GM18870 (cell line): Measurements from ENCODE around the gene INSRR.

Experiments
- ATAC-seq: cut with Tn5 transposase; IDR thresholded peaks from one replicate; pipeline ENCODE4 v1.9.1; 2021; ENCODE audit warnings: moderate library complexity; ENCODE audit not compliant: unreplicated experiment

INSRR gene

DNA sequence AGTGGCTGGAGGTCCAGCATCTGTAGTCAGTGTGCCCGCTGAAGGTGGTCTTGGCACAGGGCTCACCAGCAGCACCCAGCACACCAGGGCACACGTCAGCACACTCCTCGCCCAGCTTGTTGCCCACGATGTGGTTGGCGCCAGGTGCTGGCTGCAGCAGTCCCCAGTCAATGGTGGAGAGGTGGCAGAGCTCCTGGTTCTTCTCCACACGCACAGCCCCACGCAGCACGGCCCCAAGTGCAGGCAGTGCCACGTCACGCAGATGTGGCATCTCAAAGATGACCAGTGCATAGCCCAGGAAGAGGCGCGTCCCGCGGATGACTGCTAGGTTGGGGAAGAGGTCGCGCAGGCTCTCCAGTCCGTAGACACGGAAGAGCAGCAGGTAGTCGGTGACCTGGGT, 5.2 kb downstream of the INSRR start:
- no peak for ATAC-seq

DNA sequence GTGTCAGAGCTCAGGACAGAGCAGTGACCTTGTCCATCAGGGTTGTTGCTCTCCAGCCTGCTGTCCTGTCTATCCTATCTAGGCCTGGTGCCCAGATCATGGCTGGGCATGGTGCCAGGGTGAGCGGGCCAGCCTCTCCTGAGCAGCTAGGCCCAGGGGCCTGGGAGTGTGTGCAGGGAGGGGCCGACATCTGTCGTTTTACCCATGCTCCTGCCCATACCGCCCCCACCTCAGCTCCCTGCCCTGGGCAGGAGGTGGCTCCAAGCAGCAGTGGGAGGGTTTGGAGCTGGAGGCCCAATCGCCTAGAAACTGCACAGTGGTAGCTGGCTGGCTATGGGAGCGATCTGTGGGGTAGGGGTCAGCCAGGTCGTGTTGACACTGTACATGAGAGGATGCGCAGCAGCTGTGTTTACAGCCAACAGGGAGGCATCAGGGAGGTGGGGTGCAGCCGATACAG, 6.5 kb downstream of the INSRR start:
- ATAC-seq, result no peak

DNA sequence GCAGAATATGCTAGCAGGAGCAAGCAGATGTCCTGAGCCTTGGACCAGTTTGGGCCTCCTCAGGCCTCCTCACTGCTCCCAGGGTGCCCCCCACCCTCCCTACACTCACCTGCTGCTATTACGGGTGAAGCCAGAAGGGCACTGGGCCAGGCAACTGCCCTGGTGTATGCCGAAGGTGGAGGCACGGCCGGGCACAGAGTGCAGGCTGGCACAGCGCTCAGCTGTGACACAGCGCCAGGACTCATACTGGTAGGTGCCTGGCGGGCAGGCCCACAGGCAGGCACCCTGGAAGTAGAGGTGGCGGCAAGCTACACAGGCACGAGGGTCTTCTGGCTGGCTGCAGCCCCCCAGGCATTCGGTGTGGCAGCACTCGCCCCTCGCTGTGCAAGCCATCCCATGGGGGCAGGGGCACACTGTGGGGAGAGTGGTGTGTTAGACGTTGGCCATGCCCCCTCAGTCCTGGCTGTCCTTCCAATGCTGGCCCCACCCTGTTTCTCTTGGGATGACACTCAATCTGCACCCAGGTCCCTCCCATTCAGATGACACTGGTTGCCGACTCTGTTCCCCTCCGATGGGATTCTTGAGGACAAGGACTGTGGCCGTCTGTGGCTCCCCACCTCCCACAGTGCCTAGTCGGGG, 7.0 kb downstream of the INSRR start:
- ATAC-seq, result no peak

DNA sequence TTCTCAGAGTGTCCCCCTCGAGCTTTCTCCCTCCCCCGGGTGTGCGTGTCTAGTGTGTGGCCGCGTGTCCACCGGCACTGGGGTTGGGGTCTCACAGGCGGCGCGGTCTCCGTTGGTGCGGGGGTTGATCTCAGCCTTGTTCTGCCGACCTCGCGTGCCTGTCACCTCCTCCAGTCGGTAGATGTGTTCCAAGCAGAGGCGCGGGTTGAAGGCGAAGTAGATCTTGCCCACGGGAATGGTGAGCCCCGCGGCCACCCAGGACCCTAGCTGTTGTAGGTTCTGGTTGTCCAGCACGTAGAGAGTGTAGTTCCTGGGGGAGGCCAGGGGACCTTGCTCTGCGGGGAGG, 9.8 kb downstream of the INSRR start:
- no peak for ATAC-seq

DNA sequence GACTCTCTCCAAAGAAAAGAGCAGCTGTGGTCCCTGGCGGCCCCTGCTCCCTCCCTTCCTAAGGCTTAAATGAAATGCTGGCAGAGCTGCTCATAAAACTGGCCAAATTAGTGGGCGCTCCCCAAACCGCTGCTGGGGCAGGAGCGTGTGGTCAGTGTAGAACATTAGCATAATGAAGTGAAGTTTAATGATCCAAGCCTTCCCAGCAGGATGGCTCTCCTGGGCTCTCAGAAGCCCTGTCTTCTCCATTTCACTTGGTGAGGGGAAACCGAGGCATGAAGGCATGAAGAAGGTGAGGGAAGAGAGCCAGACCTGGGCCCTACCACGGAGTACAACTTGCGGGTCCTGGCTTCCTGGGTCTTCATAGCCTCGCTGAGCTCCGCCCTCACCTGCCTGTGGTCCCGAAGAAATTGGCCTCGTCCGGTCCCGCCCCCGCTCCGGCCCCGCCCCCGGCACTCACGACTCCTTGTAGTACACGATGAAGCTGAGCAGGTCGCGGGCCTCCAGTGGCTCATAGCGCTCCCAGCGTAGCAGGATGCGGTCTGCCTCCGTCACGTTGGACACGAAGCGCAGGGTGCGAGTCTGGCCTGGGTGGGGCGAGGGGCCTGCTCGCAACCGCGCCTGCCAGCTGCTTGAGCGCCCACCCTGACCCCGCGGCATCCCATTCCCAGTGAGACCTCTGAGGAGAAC, 10.3 kb downstream of the INSRR start:
- no peak for ATAC-seq

DNA sequence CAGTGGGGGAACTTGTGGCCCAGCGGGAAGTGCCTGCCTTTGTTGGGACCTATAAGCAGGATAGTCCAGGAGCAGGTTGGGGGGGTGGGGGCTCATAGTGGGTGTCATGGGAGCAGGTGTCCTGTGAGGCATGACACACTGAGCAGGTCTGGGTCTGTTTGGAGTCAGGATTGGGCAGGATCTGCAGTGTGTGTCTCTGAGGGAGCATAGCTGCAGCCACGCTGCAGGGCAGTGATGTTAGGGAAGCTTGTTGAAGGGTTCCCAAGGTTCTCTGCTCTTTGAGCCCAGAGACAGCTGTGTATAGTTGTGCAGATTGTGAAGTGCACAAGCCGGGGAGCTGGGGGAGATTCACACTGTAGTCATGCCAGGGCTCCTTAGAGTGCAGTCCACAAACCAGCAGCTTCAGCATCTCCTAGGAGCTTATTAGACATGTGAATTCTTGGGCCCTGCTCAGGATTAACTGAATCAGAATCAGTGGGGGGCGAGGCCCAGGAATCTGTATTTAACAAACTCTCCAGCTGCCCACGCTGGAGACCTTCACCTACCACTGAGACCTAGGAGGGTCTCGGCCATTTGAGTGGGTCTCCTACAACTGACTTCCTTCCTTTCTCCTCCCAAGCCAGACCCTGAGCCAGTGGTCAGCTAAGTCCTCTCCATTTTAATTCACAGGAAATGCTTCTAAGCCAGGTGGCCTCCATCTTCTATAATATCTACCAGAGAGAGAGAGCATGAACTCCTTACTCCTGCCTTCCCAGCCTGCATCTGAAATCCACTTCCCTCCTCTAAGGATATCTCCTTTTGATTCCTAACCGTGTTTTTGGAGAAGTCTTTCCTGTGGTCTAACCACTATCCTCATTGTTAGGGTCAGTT, 11.1 kb downstream of the INSRR start:
- no peak for ATAC-seq

DNA sequence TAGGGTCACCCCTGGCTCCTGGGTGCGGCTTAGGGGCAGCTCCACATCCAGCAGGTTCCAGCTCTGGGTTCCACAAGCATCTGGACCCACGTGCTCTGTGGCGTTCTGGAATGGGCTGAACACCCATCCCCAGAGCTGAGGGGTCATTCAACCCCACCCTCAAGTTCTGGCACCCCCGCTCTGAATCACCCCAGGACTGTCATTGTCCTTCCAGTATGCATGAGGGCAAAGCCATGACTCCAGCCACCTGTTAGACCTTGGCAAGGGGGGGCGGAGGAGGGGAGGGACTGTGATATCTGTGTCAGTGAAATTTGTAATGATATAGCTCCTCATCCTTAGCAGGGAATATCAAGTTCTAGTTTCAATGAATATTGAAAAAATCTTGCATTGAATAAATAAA, 12.3 kb downstream of the INSRR start:
- ATAC-seq, result no peak

DNA sequence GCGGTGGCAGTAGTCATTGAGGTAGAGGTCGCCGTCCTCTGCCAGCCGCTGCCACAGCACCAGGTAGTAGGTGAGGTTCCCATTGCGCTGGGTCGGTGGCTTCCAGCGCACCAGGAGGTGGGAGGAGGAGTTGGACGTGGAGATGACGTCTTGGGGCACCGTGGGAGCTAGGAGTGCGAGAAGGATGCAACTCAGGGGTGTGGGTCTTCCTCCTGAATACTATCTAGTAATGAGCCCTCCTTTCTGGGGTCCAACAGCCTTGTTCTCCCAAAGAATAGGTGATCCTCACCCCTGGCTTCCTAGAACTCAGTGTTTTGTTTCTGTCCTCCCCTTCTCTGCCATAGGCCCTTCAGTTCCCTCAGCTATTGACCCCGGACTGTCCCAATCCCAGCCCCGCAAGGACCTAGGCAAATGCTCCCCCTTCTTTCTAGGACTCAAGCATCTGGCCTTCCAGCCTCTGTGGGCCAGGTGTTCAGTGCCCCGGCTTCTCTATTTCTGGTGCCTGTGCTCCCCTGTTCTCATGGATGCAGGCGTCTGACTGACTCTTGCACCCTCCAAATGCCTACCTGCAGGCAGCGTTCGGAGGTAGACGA, 12.9 kb downstream of the INSRR start:
- ATAC-seq, result no peak

DNA sequence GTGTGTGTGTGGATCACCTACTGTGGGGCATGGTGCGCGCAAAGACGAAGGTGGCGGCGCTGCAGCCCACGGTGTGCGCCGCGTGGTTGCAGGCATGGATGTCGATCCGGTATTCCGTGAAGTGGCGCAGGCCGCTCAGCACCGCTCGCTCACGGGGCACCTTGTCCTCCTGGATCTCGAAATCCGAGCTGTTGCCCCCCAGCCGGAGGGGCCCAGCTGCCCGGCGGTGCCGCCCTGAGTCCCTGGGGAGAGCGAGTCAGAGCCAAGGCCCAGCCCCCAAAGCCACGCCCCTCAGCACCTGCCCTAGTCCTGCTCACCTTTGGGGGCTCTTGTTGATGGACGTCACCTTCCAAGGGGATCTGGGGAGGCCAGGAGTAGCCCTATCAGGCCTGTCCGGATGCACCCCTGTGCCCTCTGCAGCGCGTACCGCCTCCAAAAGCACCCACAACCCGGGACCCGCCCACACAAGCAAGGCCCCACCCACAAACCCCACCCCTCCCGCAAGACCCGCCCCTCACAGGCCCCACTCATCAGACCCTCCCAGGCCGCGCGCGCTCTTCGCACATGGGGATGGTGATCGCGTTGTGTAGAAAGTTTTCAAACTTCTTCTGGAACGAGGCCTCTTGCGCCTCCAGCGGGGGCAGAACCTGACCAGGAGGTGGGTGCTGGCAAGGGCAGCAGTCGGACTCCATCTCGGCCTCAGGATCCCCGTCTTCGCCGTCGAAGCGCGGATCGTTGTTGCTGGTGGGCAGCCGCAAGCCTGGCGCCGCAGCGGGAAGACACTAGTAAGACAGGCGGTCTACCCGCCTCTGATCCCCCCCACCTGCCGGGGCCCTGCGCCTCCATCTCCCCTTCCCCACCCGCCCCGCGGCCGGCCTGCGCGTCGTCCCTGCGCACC, 13.6 kb downstream of the INSRR start:
- no peak for ATAC-seq

DNA sequence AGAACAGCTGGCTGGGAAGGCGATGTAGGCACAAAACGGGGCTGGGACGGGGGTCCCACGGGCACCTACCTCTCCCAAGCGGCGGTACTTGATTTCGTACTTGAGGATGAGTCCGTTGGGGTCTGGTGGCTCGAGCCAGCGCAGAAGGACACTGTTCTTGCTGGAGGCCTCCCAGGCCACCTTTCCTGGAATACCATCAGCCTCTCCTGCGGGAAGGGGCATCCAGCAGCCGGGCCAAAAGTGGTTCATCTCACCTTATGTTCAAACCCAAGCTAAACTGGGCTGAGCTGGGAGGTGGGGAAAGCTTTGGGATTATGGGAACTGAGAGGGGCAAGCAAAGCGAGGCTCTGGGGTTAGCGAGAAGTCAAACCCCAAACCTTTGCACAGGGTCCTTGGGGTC, 14.3 kb downstream of the INSRR start:
- no peak for ATAC-seq

DNA sequence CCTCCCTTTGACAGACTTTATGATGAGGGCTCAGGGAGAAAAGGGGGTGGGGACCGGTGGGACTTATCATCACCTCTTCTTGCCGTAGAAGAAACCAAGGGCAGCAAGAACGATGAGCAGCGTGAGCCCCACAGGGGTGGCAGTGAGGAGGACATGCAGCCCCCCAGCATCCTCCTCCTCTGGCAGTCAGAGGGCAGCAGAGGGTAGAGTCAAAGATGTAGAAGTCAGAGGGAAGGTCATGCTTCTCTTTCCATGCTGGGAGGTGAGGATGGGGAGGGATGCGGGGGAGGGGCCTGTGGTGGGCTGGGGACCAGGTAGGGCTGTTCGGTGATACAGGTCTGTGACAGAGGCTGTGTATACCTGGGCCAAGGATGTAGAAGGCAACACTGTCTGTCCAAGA, 14.8 kb downstream of the INSRR start:
- no peak for ATAC-seq

DNA sequence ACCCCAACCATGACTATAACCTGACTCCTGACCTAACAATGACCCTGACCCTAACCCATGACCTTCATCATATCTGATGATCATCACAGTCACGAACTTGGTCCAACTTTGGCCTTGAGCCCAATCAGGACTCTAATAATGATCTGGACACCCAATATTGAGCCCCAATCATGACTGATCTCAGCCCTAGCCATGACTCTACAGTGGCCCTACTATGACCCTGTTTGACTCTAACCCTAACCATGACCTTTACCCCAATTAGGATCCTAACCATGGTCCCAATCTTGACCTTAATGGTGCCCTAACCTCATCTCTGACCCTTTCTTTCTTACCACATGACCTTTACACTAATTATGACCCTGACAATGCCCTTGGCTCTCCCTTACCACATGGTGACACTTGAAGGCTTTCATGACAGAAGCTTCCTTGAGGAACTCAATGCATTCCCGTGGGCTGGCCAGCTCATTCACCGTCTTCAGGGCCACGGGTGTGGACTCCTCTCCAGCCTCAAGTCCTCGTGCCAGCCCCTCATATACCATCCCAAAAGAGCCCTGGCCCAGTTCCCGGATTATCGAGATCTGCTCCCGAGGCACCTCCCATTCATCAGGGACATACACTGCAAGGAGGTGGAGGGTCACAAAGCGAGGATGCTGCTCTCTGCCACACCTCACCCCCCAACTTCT, 16.2 kb downstream of the INSRR start:
- no peak for ATAC-seq

DNA sequence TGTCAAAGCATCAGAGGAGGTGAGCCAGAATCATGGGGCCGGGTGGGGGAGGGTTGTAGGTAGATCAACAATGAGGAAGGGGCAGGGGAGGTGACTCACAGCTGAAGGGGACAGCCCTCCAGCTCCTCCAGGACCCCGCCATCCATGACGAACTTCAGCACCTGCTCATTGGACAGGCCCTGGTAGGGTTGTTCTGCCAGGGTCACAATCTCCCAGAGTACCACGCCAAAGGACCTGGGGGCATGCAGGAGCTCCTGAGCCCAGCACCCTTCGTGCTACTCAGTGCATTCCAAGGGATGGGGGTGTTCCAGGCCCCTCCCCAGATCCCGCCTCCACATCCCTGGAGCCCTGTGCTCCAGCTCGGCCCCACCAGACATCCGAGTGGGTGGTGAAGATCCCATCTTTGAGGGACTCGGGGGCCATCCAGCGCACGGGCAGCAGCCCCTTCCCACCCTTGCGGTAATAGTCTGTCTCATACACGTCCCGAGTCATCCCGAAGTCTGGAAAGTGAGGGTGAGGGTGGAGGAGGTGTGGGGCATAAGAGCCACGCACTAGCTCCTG, 17.5 kb downstream of the INSRR start:
- ATAC-seq, result no peak

DNA sequence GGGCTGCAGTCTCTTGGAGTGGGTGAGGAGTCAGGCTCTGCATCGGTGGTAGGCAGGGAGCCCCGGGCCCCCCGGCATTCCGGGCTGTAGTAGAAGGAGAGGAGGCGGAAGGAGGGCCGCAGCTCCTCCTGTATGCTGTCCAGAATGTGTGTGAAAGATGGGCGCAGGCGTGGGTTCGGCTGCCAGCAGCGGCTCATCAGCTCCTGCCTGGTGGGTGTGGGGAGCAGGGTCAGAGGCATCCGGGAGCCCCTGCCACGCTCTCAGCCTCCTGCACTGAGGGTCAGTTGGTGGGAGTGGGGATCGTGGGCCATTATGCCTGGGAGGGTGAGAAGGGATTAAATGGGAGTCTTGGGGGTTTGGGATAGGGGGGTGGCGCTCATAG, 18.0 kb downstream of the INSRR start:
- ATAC-seq, result no peak

DNA sequence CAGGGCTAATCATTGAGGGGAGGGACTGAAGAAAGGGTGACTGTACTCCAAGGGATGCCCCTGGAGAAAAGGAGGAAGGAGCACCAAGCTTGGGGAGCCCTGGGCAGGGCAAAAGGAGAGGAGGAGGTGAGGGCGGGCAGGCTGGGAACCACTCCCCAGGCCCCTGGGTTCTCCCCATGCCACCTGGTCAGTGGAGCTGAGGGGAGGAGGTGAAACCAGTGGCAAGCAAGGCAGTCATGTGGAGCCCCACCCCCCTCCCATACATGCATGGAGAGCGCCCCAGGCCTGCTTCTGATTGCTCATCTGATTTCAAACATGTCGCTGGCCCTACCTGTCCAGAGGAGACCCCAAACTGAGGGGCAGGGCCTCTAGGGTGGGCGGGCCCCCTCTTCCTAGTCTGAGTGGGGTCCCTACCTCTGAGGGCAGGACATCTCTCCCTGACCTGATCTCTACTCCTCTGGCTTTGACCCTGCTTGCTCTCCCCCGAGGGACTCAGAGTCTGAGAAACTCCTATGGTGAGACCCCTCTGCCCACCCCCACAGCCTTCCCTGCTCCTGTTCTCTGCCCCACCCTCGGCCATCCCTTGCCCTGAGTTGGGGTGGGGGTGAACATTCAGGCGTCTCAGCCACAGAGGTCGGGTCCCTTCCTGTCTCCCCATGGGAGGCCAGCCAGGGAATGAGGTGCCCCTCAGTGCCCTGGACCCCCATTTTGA, 18.6 kb downstream of the INSRR start:
- no peak for ATAC-seq

DNA sequence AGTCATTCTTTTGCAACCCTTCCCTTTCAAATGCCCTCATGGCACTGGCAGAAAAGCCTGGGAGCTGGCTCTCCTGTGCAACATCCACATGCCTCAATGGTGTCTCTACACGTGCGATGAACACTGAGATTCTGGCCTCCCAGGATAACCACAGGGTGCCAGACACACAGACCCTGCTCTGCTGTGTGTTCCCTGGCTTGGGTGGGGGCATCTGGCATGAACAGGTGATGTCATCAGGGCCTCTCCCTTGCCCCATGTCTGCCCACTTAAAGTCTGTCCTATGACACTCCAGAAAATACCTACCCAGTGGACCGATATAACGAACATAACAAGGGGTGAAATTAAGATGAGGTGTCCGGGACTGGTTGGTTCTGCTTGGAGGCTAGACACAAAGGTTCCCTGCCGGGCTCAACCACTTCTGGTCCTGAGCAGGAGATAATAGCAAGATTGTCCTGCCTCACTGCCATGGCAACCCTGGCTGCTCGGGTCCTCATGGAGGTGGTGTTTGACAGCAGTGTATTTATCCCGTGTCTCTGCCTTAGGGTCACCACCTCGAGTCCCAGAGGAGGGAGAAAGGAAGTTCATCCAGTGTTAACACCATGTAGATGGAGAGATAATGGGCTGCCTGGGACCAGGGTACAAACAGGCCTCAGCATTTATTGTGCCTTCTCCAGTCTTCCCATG, 19.3 kb downstream of the INSRR start:
- ATAC-seq, result no peak

DNA sequence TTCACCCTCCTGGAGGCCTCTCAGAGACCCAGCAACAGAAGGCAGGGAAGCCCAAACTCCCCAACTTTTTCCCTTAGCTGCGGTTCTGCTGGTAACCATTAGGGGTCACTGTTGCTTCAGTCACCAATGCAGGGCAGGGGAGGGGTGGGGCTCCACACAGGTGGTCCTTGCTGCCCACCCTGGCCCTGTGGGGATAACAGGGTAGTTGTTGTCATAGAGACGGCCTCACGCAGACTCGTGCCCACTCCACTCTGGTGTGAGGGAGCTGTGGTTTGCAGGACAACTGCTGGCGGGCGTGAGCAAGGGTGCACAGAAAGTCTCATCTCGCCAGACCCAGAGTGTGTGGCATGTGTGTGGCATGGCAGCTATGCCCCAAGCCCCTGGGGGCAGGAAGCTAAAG, 19.9 kb downstream of the INSRR start:
- ATAC-seq, result no peak

DNA sequence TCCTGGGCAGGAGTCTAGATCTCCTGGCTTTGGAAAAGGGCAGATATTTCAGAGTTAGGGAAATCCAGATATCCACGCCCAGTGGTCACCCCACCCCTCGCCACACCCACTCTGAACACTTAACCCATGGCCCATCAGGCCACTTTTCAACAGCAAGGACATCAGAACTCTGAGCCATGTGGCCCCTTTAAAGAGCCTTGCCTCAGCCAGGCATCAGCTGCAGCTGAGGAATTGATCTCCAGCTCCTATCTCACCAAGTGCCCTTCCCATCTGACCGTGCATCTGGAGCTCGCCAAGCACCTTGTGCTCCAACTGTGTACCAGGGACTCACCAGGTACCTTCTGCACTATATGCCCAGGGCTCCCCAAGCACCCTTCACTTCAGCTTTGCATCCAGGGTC, 22.0 kb downstream of the INSRR start:
- ATAC-seq, result no peak
